CD14-positive monocyte (primary cell): ENCODE measurements around the gene UVRAG. TPM values are rescaled to one million over a fixed set of nuclear protein-coding genes. Genes with fewer than 3 reads are reported as not detected.

Experiments used
- DNase-seq, 3 donors: peaks; one replicate each; pipeline ENCODE4 v3.0.0-alpha.2; 2011 to 2022
- H2AFZ ChIP-seq: 2 replicates; pipeline ENCODE4 v1.6.0; 2012; ENCODE audit warnings: mild to moderate bottlenecking, low read depth, low read length, inconsistent platforms; ENCODE audit not compliant: insufficient read depth, poor library complexity, severe bottlenecking
- H3K27ac ChIP-seq, 2 donors: 1 replicate in 1 of 2; 2 replicates in 1 of 2; pipeline ENCODE4 v1.5.1; 2012 to 2013; ENCODE audit warnings: low read length in 2 of 2, control low read depth in 1 of 2, inconsistent platforms in 1 of 2, low read depth in 1 of 2, mild to moderate bottlenecking in 1 of 2
- H3K27me3 ChIP-seq, 2 donors: one replicate each; pipeline versions ENCODE4 v1.6.0 to v1.6.1; 2011 to 2013; ENCODE audit warnings: low read length in 2 of 2; ENCODE audit not compliant: control insufficient read depth in 2 of 2, insufficient read depth in 2 of 2
- H3K36me3 ChIP-seq, 2 donors: replicated peaks in 1 of 2; 1 replicate in 1 of 2; 2 replicates in 1 of 2; pipeline versions ENCODE4 v1.5.1 to v1.6.1; 2012 to 2013; ENCODE audit warnings: low read length in 2 of 2, control low read depth in 1 of 2, inconsistent platforms in 1 of 2, mild to moderate bottlenecking in 1 of 2; ENCODE audit not compliant: insufficient read depth in 2 of 2, control insufficient read depth in 1 of 2
- H3K4me1 ChIP-seq, 2 donors: 1 replicate in 1 of 2; 2 replicates in 1 of 2; pipeline versions ENCODE4 v1.5.1 to v1.6.1; 2012 to 2013; ENCODE audit warnings: low read length in 2 of 2, control low read depth in 1 of 2, inconsistent platforms in 1 of 2, mild to moderate bottlenecking in 1 of 2, moderate library complexity in 1 of 2; ENCODE audit not compliant: insufficient read depth in 2 of 2, control insufficient read depth in 1 of 2
- H3K4me2 ChIP-seq: replicated peaks from 2 replicates; pipeline ENCODE3; 2012; ENCODE audit warnings: low read length, moderate library complexity, mild to moderate bottlenecking; ENCODE audit not compliant: poor library complexity, severe bottlenecking; ENCODE audit errors: extremely low read depth
- H3K4me3 ChIP-seq, 3 experiments: fragments of 200-600 bp in 1 of 3; sonication (generic) in 1 of 3; replicated peaks in 1 of 3; 1 replicate in 2 of 3; 2 replicates in 1 of 3; pipeline ENCODE4 v1.5.1; 2011 to 2013; ENCODE audit warnings: low read length in 3 of 3, mild to moderate bottlenecking in 3 of 3, control low read depth in 2 of 3, low read depth in 2 of 3, inconsistent platforms in 1 of 3, moderate library complexity in 1 of 3
- H3K79me2 ChIP-seq: 2 replicates; pipeline ENCODE4 v1.6.0; 2012; ENCODE audit warnings: mild to moderate bottlenecking, control low read depth, inconsistent platforms, low read length, moderate library complexity; ENCODE audit not compliant: insufficient read depth
- H3K9ac ChIP-seq: 2 replicates; pipeline ENCODE4 v1.6.0; 2017; ENCODE audit warnings: low read length, mild to moderate bottlenecking; ENCODE audit not compliant: insufficient read depth, poor library complexity, severe bottlenecking
- H3K9me3 ChIP-seq, 2 donors: replicated peaks in 1 of 2; 1 replicate in 1 of 2; 2 replicates in 1 of 2; pipeline versions ENCODE4 v1.5.1 to v1.6.1; 2012 to 2013; ENCODE audit warnings: low read length in 2 of 2, control low read depth in 1 of 2; ENCODE audit not compliant: control insufficient read depth in 1 of 2, insufficient read depth in 1 of 2
- H4K20me1 ChIP-seq: 2 replicates; pipeline ENCODE4 v1.6.0; 2012; ENCODE audit warnings: mild to moderate bottlenecking, low read length, control low read depth, moderate library complexity; ENCODE audit not compliant: insufficient read depth
- H3K27ac Mint-ChIP-seq, 7 donors: one replicate each; pipeline ENCODE4 v1.8.0; 2020; ENCODE audit warnings: mild to moderate bottlenecking in 7 of 7, mixed read lengths in 7 of 7, moderate library complexity in 6 of 7, inconsistent platforms in 2 of 7
- H3K27me3 Mint-ChIP-seq, 3 donors: one replicate each; pipeline ENCODE4 v1.8.0; 2021 to 2022; ENCODE audit warnings: low read depth in 3 of 3, mild to moderate bottlenecking in 3 of 3, mixed read lengths in 3 of 3, moderate library complexity in 3 of 3, inconsistent platforms in 1 of 3
- H3K36me3 Mint-ChIP-seq, 2 donors: one replicate each; pipeline ENCODE4 v1.8.0; 2020; ENCODE audit warnings: mixed read lengths in 2 of 2, inconsistent platforms in 1 of 2, mild to moderate bottlenecking in 1 of 2
- H3K4me1 Mint-ChIP-seq: one replicate; pipeline ENCODE4 v1.8.0; 2020; ENCODE audit warnings: mild to moderate bottlenecking, mixed read lengths
- H3K4me3 Mint-ChIP-seq, 2 donors: one replicate each; pipeline ENCODE4 v1.8.0; 2020; ENCODE audit warnings: mild to moderate bottlenecking in 2 of 2, mixed read lengths in 2 of 2, moderate library complexity in 1 of 2
- H3K9me3 Mint-ChIP-seq, 7 donors: one replicate each; pipeline ENCODE4 v1.8.0; 2020 to 2022; ENCODE audit warnings: mixed read lengths in 7 of 7, mild to moderate bottlenecking in 6 of 7, moderate library complexity in 6 of 7, inconsistent platforms in 2 of 7
- WGBS: methylation state at CpG from one replicate; pipeline ENCODE4 v1.1.5; 2013; ENCODE audit warnings: missing lambda C conversion rate; ENCODE audit not compliant: insufficient coverage; 5-methylcytosine and 5-hydroxymethylcytosine counted together
- intact Hi-C, 2 donors: fragments of 100-400 bp; cut with micrococcal nuclease; formaldehyde crosslinking; loops; one replicate each; pipeline versions ENCODE4 v1.15.0 to v1.15.1; 2023
- polyA plus RNA-seq, 3 donors: library from polyadenylated mRNA; depleted of rRNA in 1 of 3; unstranded in 2 of 3; stranded (reverse) in 1 of 3; fragments of 300-500 nt in 2 of 3; fragments of >200 nt in 1 of 3; fragmentation: Illumina TruSeq in 2 of 3; gene quantifications; 1 replicate in 2 of 3; 2 replicates in 1 of 3; pipeline ENCODE4 v1.2.3, GENCODE V29; 2012 to 2021
- TF ChIP-seq, protein P1 (sequence below): fragments of 200-600 bp; IDR thresholded peaks from one replicate; pipeline ENCODE4 v1.8.0; 2022; ENCODE audit warnings: antibody characterized with exemption, mild to moderate bottlenecking

The UVRAG gene
- polyA plus RNA-seq, 3 donors: 13.7 to 20.5 (median 20.0) TPM

GRCh38 chr11:75786101-75786736 lies 28.8 kb upstream of the UVRAG start:
- intact Hi-C loops: loop anchor here in 1 of 2 donors (10.0 kb wide), 1 partner anchor 51 kb away; no protein-coding TSS in a partner anchor
- H3K36me3 ChIP-seq: peaks cover 54 to 74% of the 10 kb centered on the region in 2 donors
- no peak overlapping the region for H3K27ac ChIP-seq
- no peak overlapping the region for H2AFZ ChIP-seq
- H3K4me2 ChIP-seq: no peak overlapping the region
- no peak for DNase-seq
- H3K27me3 Mint-ChIP-seq: peaks cover 0 to 2% (median 0%) of the 10 kb centered on the region in 3 donors
- H3K27ac Mint-ChIP-seq: peak overlapping the region in 1 of 7 donors; percentile 61
- no peaks in the 10 kb centered on the region for H4K20me1 ChIP-seq
- H3K9me3 ChIP-seq: no peaks in the 10 kb centered on the region
- TF ChIP-seq, protein P1, sequence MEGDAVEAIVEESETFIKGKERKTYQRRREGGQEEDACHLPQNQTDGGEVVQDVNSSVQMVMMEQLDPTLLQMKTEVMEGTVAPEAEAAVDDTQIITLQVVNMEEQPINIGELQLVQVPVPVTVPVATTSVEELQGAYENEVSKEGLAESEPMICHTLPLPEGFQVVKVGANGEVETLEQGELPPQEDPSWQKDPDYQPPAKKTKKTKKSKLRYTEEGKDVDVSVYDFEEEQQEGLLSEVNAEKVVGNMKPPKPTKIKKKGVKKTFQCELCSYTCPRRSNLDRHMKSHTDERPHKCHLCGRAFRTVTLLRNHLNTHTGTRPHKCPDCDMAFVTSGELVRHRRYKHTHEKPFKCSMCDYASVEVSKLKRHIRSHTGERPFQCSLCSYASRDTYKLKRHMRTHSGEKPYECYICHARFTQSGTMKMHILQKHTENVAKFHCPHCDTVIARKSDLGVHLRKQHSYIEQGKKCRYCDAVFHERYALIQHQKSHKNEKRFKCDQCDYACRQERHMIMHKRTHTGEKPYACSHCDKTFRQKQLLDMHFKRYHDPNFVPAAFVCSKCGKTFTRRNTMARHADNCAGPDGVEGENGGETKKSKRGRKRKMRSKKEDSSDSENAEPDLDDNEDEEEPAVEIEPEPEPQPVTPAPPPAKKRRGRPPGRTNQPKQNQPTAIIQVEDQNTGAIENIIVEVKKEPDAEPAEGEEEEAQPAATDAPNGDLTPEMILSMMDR: no peak
- no peaks in the 10 kb centered on the region for H3K27me3 ChIP-seq
- peaks cover 62 to 74% of the 10 kb centered on the region in 2 donors for H3K36me3 Mint-ChIP-seq
- no peaks in the 10 kb centered on the region for H3K9me3 Mint-ChIP-seq
- H3K4me3 ChIP-seq: no peak overlapping the region
- no peaks in the 10 kb centered on the region for H3K79me2 ChIP-seq
- H3K9ac ChIP-seq: no peak overlapping the region
- H3K4me3 Mint-ChIP-seq: no peak overlapping the region
- peaks cover 13% of the 10 kb centered on the region for H3K4me1 Mint-ChIP-seq
- WGBS: 97% methylated on average over 7 of the region's 8 CpGs
- peaks cover 8 to 12% of the 10 kb centered on the region in 2 donors for H3K4me1 ChIP-seq

DNA sequence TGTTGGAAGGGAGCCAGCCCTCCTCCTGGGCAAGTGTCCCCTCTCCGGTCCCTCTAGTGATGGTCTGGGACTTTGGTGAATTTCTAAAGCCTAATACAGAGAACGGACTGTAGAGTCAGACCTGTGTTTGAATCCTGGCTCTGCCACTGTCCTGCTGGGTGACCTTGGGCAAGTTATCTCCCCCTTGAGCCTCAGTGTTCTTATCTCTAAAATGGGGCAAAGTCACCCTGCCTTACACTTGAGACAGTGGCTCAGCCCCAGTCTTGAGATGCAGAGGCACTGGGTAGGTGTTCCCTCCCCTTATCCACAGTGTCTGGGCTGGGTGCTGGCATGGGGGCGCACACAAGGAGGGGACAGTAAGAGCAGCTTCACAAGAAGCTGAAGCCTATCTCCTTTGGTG lies 25.5 kb upstream of the UVRAG start:
- Mint-ChIP-seq H3K4me1 (no peaks in the 10 kb centered on the region), H3K27ac (no peak overlapping the region), H3K36me3 (peaks cover 82 to 87% of the 10 kb centered on the region in 2 donors), H3K4me3 (no peak overlapping the region), H3K9me3 (no peaks in the 10 kb centered on the region), H3K27me3 (peaks cover 0 to 2% (median 0%) of the 10 kb centered on the region in 3 donors)
- H3K9ac ChIP-seq: no peak overlapping the region
- DNase-seq: no peak
- H3K4me3 ChIP-seq: no peak overlapping the region
- TF ChIP-seq, protein P1: no peak
- H3K4me2 ChIP-seq: no peak overlapping the region
- no peaks in the 10 kb centered on the region for H3K79me2 ChIP-seq
- H3K27ac ChIP-seq: no peak overlapping the region
- no peak overlapping the region for H2AFZ ChIP-seq
- H4K20me1 ChIP-seq: no peaks in the 10 kb centered on the region
- no peaks in the 10 kb centered on the region for H3K9me3 ChIP-seq
- intact Hi-C loops: loop anchor here in 1 of 2 donors (10.0 kb wide), 1 partner anchor 55 kb away; no protein-coding TSS in a partner anchor
- H3K4me1 ChIP-seq: no peaks in the 10 kb centered on the region
- no peaks in the 10 kb centered on the region for H3K27me3 ChIP-seq
- WGBS: 91% methylated on average over 3 of the region's 3 CpGs
- H3K36me3 ChIP-seq: peaks cover 56 to 96% of the 10 kb centered on the region in 2 donors
